Measurements from ENCODE around the gene CEL. TPM values are rescaled to one million over a fixed set of nuclear protein-coding genes. Genes with fewer than 3 reads are reported as not detected.

CEL gene
- total RNA-seq, 2 experiments from 2014 or later = 2.9 to 3.0 TPM

- Mint-ChIP-seq H3K4me1 (ENCODE audit: low read depth) (peaks cover 31% of the 10 kb centered on the region), H3K27ac (no peak overlapping the region), H3K36me3 (ENCODE audit: low read depth) (peaks cover 23% of the 10 kb centered on the region), H3K9me3 (peaks cover 4% of the 10 kb centered on the region), H3K27me3 (no peaks in the 10 kb centered on the region), H3K4me3 (peak overlapping the region; percentile 87)
- intact Hi-C loops (cut with micrococcal nuclease) = no loop called here
- ChIA-PET CTCF (interaction anchor here (1.1 to 1.3 kb wide), 2 partner anchors 20 to 119 kb away, joined by 3 to 4 read pairs; no protein-coding TSS in a partner anchor), POLR2A (no interaction called here)
- no peak for TF ChIP-seq CTCF (IDR thresholded peaks at IDR 0.05)
- DNase-seq (no peak), ATAC-seq (no peak)
These were observed 33.6 kb upstream of the CEL start for GRCh38 chr9:133028221-133028620.

DNA sequence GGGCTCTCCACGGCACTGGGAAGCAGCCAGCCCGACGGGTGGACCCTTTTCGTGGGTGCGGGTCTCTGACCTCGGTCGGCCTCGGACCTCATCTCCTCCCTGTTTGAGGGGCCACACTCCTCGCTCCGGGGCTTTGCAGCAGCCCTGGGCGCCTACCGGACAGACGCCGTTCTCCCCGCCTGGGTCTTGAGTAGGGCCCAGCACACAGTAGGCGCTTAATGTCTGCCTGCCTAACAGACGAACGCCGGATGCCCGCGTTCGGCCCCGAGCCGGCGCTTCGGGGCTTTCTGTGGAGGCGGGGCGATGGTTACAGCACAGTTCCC lies 31.8 kb upstream of the CEL start:
- intact Hi-C loops (cut with micrococcal nuclease) = no loop called here
- peaks cover 35% of the 10 kb centered on the region for H3K4me1 Mint-ChIP-seq (ENCODE audit: low read depth)
- H3K4me3 Mint-ChIP-seq = peak overlapping the region; percentile 87
- DNase-seq (no peak), ATAC-seq (peak; percentile 23)
- peaks cover 23% of the 10 kb centered on the region for H3K36me3 Mint-ChIP-seq (ENCODE audit: low read depth)
- H3K9me3 Mint-ChIP-seq = peaks cover 4% of the 10 kb centered on the region
- ChIA-PET POLR2A (interaction anchor here (0.8 to 2.4 kb wide), 7 partner anchors 7 to 675 kb away, joined by 3 to 13 read pairs (median 5); partner anchors contain the start of genes SETX and TSC1), CTCF (interaction anchor here (0.6 to 3.2 kb wide), 8 partner anchors 7 to 120 kb away, joined by 3 to 41 read pairs (median 4); no protein-coding TSS in a partner anchor)
- no peaks in the 10 kb centered on the region for H3K27me3 Mint-ChIP-seq
- peak overlapping the region; percentile 92 for H3K27ac Mint-ChIP-seq
- TF ChIP-seq CTCF (IDR thresholded peaks at IDR 0.05) = no peak

- no peaks in the 10 kb centered on the region for H3K27me3 Mint-ChIP-seq
- peaks cover 35% of the 10 kb centered on the region for H3K4me1 Mint-ChIP-seq (ENCODE audit: low read depth)
- peaks cover 23% of the 10 kb centered on the region for H3K36me3 Mint-ChIP-seq (ENCODE audit: low read depth)
- H3K9me3 Mint-ChIP-seq = peaks cover 4% of the 10 kb centered on the region
- DNase-seq = peak; percentile 96
- peak within 1 kb of the TSS; percentile 87 for H3K4me3 Mint-ChIP-seq
- ATAC-seq = peak; percentile 98
- CTCF ChIA-PET = interaction anchor here (0.6 to 3.2 kb wide), 9 partner anchors 8 to 128 kb away, joined by 3 to 41 read pairs (median 3); no protein-coding TSS in a partner anchor
- H3K27ac Mint-ChIP-seq = peak within 1 kb of the TSS; percentile 92
- POLR2A ChIA-PET = interaction anchor here (0.8 to 2.4 kb wide), 14 partner anchors 8 to 676 kb away, joined by 3 to 13 read pairs (median 6); partner anchors contain the start of genes SETX and TSC1
- intact Hi-C loops (cut with micrococcal nuclease) = no loop called here
- no peak for TF ChIP-seq CTCF (IDR thresholded peaks at IDR 0.05)
These were observed 31.3 kb upstream of the CEL start, which contains the start of gene GTF3C5 for GRCh38 chr9:133030317-133031129. Gene GTF3C5, plus strand, starts transcription at chr9:133030997. Its CDS starts 15 bp downstream, at chr9:133031012.

- ChIA-PET POLR2A (interaction anchor here (1.0 to 2.4 kb wide), 11 partner anchors 9 to 118 kb away, joined by 4 to 13 read pairs (median 6); partner anchors contain the start of gene TSC1), CTCF (interaction anchor here (1.0 to 3.2 kb wide), 7 partner anchors 9 to 208 kb away, joined by 3 to 41 read pairs (median 6); no protein-coding TSS in a partner anchor)
- Mint-ChIP-seq H3K4me1 (ENCODE audit: low read depth) (peaks cover 38% of the 10 kb centered on the region), H3K4me3 (peak overlapping the region; percentile 87), H3K9me3 (peaks cover 4% of the 10 kb centered on the region), H3K27ac (peak overlapping the region; percentile 92), H3K27me3 (no peaks in the 10 kb centered on the region), H3K36me3 (ENCODE audit: low read depth) (peaks cover 23% of the 10 kb centered on the region)
- intact Hi-C loops (cut with micrococcal nuclease) = no loop called here
- ATAC-seq = no peak
- no peak for DNase-seq
- TF ChIP-seq CTCF (IDR thresholded peaks at IDR 0.05) = no peak
These were observed 30.7 kb upstream of the CEL start for GRCh38 chr9:133031130-133031422.

DNA sequence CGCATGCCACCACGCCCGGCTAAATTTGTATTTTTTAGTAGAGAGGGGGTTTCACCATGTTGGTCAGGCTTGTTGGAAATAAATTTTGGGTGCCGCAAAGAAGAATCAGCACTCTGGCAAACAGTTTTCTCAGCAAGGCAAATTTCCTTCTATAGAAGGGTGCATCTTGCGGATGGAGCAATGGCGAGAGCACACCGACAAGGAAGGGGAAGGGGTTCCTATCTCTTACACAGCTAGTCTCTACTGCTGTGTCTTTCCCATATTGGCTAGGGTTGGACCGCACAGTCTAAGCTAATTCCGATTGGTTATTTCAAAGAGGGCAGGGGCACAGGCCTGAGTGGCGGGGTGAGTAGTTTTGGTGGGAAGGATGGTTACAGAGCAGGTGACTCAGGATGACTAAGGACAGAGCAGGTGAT lies 30.3 kb upstream of the CEL start:
- ATAC-seq (no peak), DNase-seq (peak; percentile 42)
- H3K4me3 Mint-ChIP-seq = peak overlapping the region; percentile 87
- peaks cover 23% of the 10 kb centered on the region for H3K36me3 Mint-ChIP-seq (ENCODE audit: low read depth)
- POLR2A ChIA-PET = interaction anchor here (1.0 to 2.4 kb wide), 11 partner anchors 9 to 118 kb away, joined by 4 to 13 read pairs (median 6); partner anchors contain the start of gene TSC1
- no peaks in the 10 kb centered on the region for H3K27me3 Mint-ChIP-seq
- TF ChIP-seq CTCF (IDR thresholded peaks at IDR 0.05) = no peak
- peaks cover 40% of the 10 kb centered on the region for H3K4me1 Mint-ChIP-seq (ENCODE audit: low read depth)
- H3K9me3 Mint-ChIP-seq = peaks cover 4% of the 10 kb centered on the region
- H3K27ac Mint-ChIP-seq = peak overlapping the region; percentile 92
- CTCF ChIA-PET = interaction anchor here (0.7 to 3.2 kb wide), 8 partner anchors 9 to 208 kb away, joined by 3 to 41 read pairs (median 4); no protein-coding TSS in a partner anchor
- intact Hi-C loops (cut with micrococcal nuclease) = no loop called here

All from activated CD8-positive, alpha-beta T cell treated with anti-CD3 and anti-CD28 coated beads for 36 hours (primary cell).